ENCODE measurements around the gene ANKRD29.

Gene ANKRD29

GRCh38 chr18:23551978-23552377 is 110.7 kb downstream of the ANKRD29 start:
- DNase-seq: no peak

- DNase-seq: no peak
Measured at GRCh38 chr18:23550898-23551297, 111.8 kb downstream of the ANKRD29 start.
